Stimulated activated CD8-positive, alpha-beta memory T cell treated with anti-CD3 and anti-CD28 coated beads, Interleukin-7, amount 100 ng/mL, for 1 hour (primary cell): ENCODE measurements around the gene TNFSF18.

ENCODE experiments used
- DNase-seq, 2 donors: peaks; one replicate each; pipeline ENCODE4 v3.0.0-alpha.2; 2020; ENCODE audit warnings: low read depth in 2 of 2

TNFSF18 gene

GRCh38 chr1:173039626-173040025, 11.1 kb downstream of the TNFSF18 start:
- no peak for DNase-seq

- no peak for DNase-seq
Observed at GRCh38 chr1:173038875-173039554, 11.7 kb downstream of the TNFSF18 start.

GRCh38 chr1:173024543-173024942, 26.2 kb downstream of the TNFSF18 start:
- no peak for DNase-seq

- DNase-seq, result no peak
Observed at GRCh38 chr1:173023343-173023742, 27.4 kb downstream of the TNFSF18 start.

GRCh38 chr1:173020138-173020750, 30.5 kb downstream of the TNFSF18 start:
- DNase-seq, result no peak

- DNase-seq, result no peak
Observed at GRCh38 chr1:173017792-173018191, 32.9 kb downstream of the TNFSF18 start.

- DNase-seq, result no peak
Observed at GRCh38 chr1:173016419-173016818, 34.3 kb downstream of the TNFSF18 start.

GRCh38 chr1:173015629-173016028, 35.1 kb downstream of the TNFSF18 start:
- DNase-seq, result no peak

GRCh38 chr1:173014160-173014559, 36.6 kb downstream of the TNFSF18 start:
- DNase-seq, result no peak

GRCh38 chr1:173012126-173012525, 38.6 kb downstream of the TNFSF18 start:
- no peak for DNase-seq

GRCh38 chr1:173009597-173009996, 41.1 kb downstream of the TNFSF18 start:
- no peak for DNase-seq

- no peak for DNase-seq
Observed at GRCh38 chr1:173005196-173005864, 45.4 kb downstream of the TNFSF18 start.

GRCh38 chr1:173002891-173003838, 47.6 kb downstream of the TNFSF18 start:
- no peak for DNase-seq

GRCh38 chr1:172999349-172999748, 51.4 kb downstream of the TNFSF18 start:
- no peak for DNase-seq

GRCh38 chr1:172997941-172998361, 52.8 kb downstream of the TNFSF18 start:
- DNase-seq, result no peak

GRCh38 chr1:172993640-172994039, 57.1 kb downstream of the TNFSF18 start:
- DNase-seq, result no peak

- no peak for DNase-seq
Observed at GRCh38 chr1:172991674-172992400, 58.9 kb downstream of the TNFSF18 start.

GRCh38 chr1:172990598-172991215, 60.0 kb downstream of the TNFSF18 start:
- DNase-seq, result no peak
